GM20000 (cell line): ENCODE measurements around the gene HOXA13.

Experiments
- DNase-seq: peaks from one replicate; pipeline ENCODE4 v3.0.0; 2012; ENCODE audit warnings: low spot score
- CTCF ChIP-seq: IDR thresholded peaks from 2 replicates; pipeline ENCODE4 v1.5.1; 2012; ENCODE audit warnings: mild to moderate bottlenecking, control low read depth; ENCODE audit errors: extremely low read depth, missing control alignments

HOXA13 gene

GRCh38 chr7:27162561-27163287, 37.2 kb downstream of the HOXA13 start:
- TF ChIP-seq CTCF = no peak
- no peak for DNase-seq

GRCh38 chr7:27161721-27162560, 38.0 kb downstream of the HOXA13 start:
- TF ChIP-seq CTCF = no peak
- no peak for DNase-seq

- TF ChIP-seq CTCF = no peak
- no peak for DNase-seq
These were observed 38.6 kb downstream of the HOXA13 start for GRCh38 chr7:27161214-27161720.

- peak; percentile 98 for TF ChIP-seq CTCF
- peak; percentile 91 for DNase-seq
These were observed 39.2 kb downstream of the HOXA13 start for GRCh38 chr7:27160546-27161213.

DNA sequence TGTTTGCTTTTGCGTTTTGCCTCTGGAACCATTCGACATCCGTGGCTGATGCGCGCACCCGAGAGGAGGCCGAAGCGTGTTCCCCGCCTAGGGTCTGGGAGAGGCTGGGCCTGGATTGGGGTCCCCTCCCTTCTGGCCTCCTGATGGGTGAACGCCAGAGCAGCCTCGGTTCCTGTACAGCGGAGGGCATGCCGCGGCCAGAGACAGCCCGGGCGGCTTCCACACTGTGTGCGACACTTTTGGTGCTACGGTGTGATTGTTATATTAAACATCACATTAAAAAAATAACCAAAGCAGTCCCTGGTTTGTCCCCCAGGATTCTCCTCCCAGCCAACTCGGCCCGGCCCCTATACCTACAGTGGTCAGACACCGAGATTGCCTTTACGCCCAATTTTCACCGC, 39.7 kb downstream of the HOXA13 start:
- TF ChIP-seq CTCF = no peak
- DNase-seq = no peak

DNA sequence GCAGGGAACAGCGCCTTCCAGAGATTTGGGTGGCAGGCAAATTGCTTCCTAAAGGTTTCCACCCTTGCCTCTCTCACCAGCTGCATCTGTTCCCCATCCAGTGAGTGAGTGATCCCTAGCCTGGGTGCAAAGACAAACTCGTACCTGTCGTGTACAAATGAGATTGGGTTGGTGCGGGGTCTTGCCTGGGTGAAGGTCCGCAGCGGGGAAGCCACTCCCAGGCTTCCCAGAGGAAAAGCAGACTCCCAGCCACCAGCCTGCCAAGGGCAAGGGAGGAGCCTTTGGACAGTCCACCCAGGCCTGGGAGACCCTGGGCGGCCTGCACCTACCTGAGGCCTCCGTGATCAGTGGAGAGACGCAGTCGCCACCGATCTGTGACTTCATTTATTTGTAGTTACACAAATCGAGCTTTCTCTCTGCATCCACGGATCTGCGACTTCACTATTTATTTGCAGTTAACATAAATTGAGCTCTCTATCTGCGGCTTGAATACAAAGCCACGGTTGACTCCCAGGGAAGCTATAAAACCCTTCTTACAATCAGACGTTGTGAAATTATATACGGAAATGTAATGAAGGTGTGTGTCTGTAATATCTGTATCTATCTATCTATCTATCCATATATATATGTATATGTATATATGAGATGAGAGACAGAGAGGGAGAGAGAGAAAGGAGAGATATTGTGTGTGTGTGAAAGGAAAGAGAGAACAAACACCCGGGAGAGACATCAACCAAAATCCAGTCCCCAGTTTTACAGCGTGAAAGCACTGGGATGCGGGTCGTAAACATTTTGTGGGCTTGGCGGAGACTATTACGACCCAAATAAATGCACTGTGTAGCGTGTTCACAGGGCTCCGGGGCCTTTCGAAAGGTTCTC, 40.4 kb downstream of the HOXA13 start:
- no peak for DNase-seq
- no peak for TF ChIP-seq CTCF
